ENCODE data around the gene ORM2.
A peak's percentile ranks its signal among the peaks of the same experiment; 100 is the strongest.

DNA sequence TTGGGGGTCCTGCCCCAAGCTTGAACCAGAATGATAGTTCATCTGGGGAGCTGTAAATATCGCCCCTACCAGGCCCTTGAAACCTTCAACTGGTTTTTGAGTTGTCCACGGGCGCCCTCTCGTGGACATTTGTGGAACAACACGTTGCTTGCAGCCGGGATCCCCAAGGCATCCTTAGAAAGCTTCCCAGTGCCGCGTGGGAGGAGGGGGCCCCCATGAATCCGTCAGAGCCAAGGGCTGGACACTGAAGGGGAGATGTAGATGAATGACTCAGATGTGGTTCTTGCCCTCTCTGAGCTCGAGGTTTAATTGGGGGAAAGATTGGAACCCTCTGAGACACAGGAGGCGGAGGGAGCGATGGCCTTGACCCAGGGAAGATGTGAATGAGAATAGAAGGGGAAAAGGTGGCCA, 38.6 kb upstream of the ORM2 start:
- TF ChIP-seq YY1 (IDR thresholded peaks at IDR 0.05; ENCODE audit: low read depth), result no peak
- TF ChIP-seq, protein P1, sequence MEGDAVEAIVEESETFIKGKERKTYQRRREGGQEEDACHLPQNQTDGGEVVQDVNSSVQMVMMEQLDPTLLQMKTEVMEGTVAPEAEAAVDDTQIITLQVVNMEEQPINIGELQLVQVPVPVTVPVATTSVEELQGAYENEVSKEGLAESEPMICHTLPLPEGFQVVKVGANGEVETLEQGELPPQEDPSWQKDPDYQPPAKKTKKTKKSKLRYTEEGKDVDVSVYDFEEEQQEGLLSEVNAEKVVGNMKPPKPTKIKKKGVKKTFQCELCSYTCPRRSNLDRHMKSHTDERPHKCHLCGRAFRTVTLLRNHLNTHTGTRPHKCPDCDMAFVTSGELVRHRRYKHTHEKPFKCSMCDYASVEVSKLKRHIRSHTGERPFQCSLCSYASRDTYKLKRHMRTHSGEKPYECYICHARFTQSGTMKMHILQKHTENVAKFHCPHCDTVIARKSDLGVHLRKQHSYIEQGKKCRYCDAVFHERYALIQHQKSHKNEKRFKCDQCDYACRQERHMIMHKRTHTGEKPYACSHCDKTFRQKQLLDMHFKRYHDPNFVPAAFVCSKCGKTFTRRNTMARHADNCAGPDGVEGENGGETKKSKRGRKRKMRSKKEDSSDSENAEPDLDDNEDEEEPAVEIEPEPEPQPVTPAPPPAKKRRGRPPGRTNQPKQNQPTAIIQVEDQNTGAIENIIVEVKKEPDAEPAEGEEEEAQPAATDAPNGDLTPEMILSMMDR (IDR thresholded peaks at IDR 0.05), result peak; percentile 88
- TF ChIP-seq TEAD4 (IDR thresholded peaks at IDR 0.05; ENCODE audit: borderline replicate concordance, insufficient read depth), result no peak
- TF ChIP-seq RAD21 (IDR thresholded peaks at IDR 0.05; ENCODE audit: low read length), result peak; percentile 92
- no peak for TF ChIP-seq RCOR1 (IDR thresholded peaks at IDR 0.05; ENCODE audit: low read length)
- TF ChIP-seq GATA2 (CRISPR knock-in tag; IDR thresholded peaks at IDR 0.05), result no peak
- TF ChIP-seq, protein P2, sequence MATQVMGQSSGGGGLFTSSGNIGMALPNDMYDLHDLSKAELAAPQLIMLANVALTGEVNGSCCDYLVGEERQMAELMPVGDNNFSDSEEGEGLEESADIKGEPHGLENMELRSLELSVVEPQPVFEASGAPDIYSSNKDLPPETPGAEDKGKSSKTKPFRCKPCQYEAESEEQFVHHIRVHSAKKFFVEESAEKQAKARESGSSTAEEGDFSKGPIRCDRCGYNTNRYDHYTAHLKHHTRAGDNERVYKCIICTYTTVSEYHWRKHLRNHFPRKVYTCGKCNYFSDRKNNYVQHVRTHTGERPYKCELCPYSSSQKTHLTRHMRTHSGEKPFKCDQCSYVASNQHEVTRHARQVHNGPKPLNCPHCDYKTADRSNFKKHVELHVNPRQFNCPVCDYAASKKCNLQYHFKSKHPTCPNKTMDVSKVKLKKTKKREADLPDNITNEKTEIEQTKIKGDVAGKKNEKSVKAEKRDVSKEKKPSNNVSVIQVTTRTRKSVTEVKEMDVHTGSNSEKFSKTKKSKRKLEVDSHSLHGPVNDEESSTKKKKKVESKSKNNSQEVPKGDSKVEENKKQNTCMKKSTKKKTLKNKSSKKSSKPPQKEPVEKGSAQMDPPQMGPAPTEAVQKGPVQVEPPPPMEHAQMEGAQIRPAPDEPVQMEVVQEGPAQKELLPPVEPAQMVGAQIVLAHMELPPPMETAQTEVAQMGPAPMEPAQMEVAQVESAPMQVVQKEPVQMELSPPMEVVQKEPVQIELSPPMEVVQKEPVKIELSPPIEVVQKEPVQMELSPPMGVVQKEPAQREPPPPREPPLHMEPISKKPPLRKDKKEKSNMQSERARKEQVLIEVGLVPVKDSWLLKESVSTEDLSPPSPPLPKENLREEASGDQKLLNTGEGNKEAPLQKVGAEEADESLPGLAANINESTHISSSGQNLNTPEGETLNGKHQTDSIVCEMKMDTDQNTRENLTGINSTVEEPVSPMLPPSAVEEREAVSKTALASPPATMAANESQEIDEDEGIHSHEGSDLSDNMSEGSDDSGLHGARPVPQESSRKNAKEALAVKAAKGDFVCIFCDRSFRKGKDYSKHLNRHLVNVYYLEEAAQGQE (IDR thresholded peaks at IDR 0.05; ENCODE audit: low read depth, low read length), result no peak
- no peak for TF ChIP-seq FOSL2 (IDR thresholded peaks at IDR 0.05; ENCODE audit: borderline replicate concordance, low read depth)
- no peak for TF ChIP-seq EP300 (IDR thresholded peaks at IDR 0.05; ENCODE audit: borderline replicate concordance in 1 of 2, low read depth in 1 of 2, low read length in 1 of 2)
- no peak for TF ChIP-seq SIN3A (IDR thresholded peaks at IDR 0.05; ENCODE audit: borderline replicate concordance, low read depth, low read length)
- TF ChIP-seq EZH2phosphoT487 (IDR thresholded peaks at IDR 0.05; ENCODE audit: borderline replicate concordance, low read depth), result no peak

All from SK-N-SH (cell line).